Lower lobe of right lung (tissue), 2 donors: ENCODE measurements around the gene GINS3. TPM values are rescaled to one million over a fixed set of nuclear protein-coding genes. Genes with fewer than 3 reads are reported as not detected.
A peak's percentile ranks its signal among the peaks of the same experiment; 100 is the strongest.

Experiments used
- ATAC-seq, 2 donors: fragments of 200-7000 bp; cut with Tn5 transposase; one replicate each; pipeline ENCODE4 v1.9.1; 2020 to 2022; ENCODE audit warnings: mild to moderate bottlenecking in 2 of 2, moderate library complexity in 2 of 2
- DNase-seq: peaks from one replicate; pipeline ENCODE4 v3.0.0-alpha.2; 2020
- H3K27ac ChIP-seq: fragments of 200-600 bp; one replicate; pipeline ENCODE4 v1.8.0; 2022
- H3K27me3 ChIP-seq: fragments of 200-600 bp; one replicate; pipeline ENCODE4 v1.8.0; 2022; ENCODE audit warnings: low read depth
- H3K36me3 ChIP-seq: fragments of 200-600 bp; one replicate; pipeline ENCODE4 v1.8.0; 2022; ENCODE audit warnings: mild to moderate bottlenecking
- H3K4me1 ChIP-seq: fragments of 200-600 bp; one replicate; pipeline ENCODE4 v1.8.0; 2022
- H3K4me3 ChIP-seq: fragments of 200-600 bp; one replicate; pipeline ENCODE4 v1.8.0; 2022; ENCODE audit warnings: mild to moderate bottlenecking
- H3K9me3 ChIP-seq: fragments of 200-600 bp; one replicate; pipeline ENCODE4 v1.8.0; 2022
- intact Hi-C: fragments of 100-400 bp; cut with DNase I; formaldehyde crosslinking; loops from one replicate; pipeline ENCODE4 v1.11.0; 2022
- total RNA-seq: library from RNA; stranded (reverse); fragmentation: NEBNext Ultra II Directional; extraction: Animal tissue kit (Norgen Biotek cat#: 25700); gene quantifications from one replicate; pipeline ENCODE4 v1.2.1, GENCODE V29; 2021
- TF ChIP-seq, protein P1 (sequence below): fragments of 200-600 bp; IDR thresholded peaks from one replicate; pipeline ENCODE4 v1.8.0; 2022; ENCODE audit warnings: antibody characterized with exemption, mild to moderate bottlenecking
- donor health status: DM: no; HTN: yes; CAD: no; lungs with severe emphysema.

The GINS3 gene
- total RNA-seq, 1 donor from 2014 or later, result 2.5 TPM

DNA sequence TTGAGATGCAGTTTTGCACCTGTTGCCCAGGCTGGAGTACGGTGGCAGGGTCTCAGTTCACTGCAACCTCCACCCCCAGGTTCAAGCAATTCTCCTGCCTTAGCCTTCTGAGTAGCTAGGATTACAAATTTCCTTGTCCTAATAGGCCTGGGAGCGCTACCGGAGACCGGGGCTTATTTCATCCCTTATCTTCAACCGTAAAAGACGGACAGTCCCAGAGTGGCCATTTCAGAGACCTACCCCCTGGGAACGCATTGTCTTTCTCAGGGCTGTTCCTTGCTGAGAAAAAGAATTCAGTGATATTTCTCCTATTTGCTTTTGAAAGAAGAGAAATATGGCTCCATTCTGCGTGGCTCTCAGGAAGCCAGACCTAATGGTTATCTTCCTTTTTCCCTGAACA lies 39.6 kb upstream of the GINS3 start:
- Histone ChIP-seq H3K27me3 (no peaks in the 10 kb centered on the region), H3K36me3 (no peaks in the 10 kb centered on the region), H3K4me1 (no peaks in the 10 kb centered on the region), H3K4me3 (no peak overlapping the region), H3K9me3 (no peaks in the 10 kb centered on the region), H3K27ac (no peak overlapping the region)
- DNase-seq (no peak), ATAC-seq (no peak)
- intact Hi-C loops, result no loop called here
- TF ChIP-seq, protein P1, sequence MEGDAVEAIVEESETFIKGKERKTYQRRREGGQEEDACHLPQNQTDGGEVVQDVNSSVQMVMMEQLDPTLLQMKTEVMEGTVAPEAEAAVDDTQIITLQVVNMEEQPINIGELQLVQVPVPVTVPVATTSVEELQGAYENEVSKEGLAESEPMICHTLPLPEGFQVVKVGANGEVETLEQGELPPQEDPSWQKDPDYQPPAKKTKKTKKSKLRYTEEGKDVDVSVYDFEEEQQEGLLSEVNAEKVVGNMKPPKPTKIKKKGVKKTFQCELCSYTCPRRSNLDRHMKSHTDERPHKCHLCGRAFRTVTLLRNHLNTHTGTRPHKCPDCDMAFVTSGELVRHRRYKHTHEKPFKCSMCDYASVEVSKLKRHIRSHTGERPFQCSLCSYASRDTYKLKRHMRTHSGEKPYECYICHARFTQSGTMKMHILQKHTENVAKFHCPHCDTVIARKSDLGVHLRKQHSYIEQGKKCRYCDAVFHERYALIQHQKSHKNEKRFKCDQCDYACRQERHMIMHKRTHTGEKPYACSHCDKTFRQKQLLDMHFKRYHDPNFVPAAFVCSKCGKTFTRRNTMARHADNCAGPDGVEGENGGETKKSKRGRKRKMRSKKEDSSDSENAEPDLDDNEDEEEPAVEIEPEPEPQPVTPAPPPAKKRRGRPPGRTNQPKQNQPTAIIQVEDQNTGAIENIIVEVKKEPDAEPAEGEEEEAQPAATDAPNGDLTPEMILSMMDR, result no peak

DNA sequence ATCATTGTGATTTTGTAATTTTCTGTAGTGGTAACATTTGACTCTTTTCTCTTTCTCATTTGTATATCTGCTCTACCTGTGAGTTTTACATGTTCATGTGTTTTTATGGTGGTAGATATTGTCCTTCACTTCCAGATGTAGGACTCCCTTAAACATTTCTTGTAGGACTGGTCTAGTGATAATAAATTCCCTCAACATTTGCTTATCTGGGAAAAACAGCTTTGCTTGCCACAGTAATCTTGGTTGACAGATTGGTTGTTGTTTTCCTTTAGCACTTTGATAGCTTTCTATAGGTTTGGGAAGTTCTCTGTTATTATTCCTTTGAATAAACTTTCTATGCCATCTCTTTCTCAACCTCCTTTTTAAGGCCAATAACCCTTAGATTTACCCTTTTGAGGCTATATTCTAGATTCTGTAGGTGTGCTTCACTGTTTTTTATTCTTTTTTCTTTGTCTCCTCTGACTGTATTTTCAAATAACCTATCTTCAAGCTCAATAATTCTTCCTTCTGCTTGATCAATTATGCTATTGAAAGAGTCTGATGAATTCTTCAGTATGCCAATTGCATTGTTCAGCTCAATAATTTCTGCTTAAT lies 32.1 kb upstream of the GINS3 start:
- ATAC-seq (no peak), DNase-seq (no peak)
- intact Hi-C loops, result no loop called here
- H3K9me3 ChIP-seq, result peaks cover 6% of the 10 kb centered on the region
- H3K36me3 ChIP-seq, result no peaks in the 10 kb centered on the region
- H3K27me3 ChIP-seq, result peaks cover 3% of the 10 kb centered on the region
- no peak overlapping the region for H3K4me3 ChIP-seq
- no peaks in the 10 kb centered on the region for H3K4me1 ChIP-seq
- TF ChIP-seq, protein P1, result no peak
- no peak overlapping the region for H3K27ac ChIP-seq

DNA sequence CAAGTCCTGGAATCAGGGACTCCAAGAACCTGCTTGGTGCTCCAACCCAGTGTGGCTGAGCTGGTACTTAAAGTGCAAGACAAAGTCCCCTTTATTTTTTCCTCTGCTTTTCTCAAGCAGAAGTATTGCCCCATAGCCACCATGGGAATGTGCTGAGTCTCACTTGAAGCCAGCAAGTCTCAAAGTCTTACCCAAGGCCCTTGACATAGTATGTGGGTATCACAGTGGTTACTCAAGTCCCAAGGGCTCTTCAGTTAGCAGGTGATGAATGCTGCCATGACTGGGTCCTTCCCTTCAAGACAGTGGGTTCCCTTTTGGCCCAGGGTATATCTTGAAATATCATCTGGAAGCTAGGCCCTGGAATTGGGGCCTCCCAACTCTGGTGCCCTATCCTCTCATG lies 30.5 kb upstream of the GINS3 start:
- ATAC-seq (no peak), DNase-seq (no peak)
- H3K27ac ChIP-seq, result no peak overlapping the region
- no peak overlapping the region for H3K4me3 ChIP-seq
- no peaks in the 10 kb centered on the region for H3K36me3 ChIP-seq
- TF ChIP-seq, protein P1, result no peak
- H3K27me3 ChIP-seq, result peaks cover 3% of the 10 kb centered on the region
- H3K9me3 ChIP-seq, result peaks cover 6% of the 10 kb centered on the region
- no peaks in the 10 kb centered on the region for H3K4me1 ChIP-seq
- intact Hi-C loops, result no loop called here

DNA sequence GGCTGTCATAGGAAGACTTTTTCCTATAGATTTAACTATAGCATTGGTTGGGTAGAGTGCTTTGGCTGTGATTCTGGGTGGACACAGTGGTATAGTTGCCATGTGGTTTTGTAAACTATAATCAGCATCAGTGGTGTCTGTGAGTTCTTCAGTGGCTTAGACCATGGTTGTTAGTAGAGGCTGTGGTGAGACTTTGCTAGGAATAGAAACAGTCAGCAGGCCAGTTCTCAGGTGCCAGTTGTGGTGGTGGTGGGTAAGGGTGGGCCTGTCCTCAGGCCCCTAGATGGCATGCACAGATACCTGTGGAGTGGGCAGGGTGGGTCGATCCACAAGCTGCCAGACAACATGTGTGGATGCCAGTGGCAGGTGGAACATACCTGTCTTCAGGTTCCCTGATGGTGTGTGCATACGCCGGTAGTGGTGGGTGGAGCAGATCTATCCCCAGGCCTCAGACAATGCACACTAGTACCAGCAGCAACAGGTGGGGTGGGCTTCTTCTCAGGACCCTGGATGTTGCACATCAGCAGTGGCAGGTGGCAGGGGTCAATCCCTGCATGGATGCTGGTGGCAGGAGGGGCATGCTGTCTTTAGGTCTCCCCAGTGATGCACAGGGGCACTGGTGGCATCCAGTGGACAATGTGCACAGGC lies 28.4 kb upstream of the GINS3 start:
- Histone ChIP-seq H3K4me3 (no peak overlapping the region), H3K9me3 (peaks cover 6% of the 10 kb centered on the region), H3K27me3 (peaks cover 3% of the 10 kb centered on the region), H3K36me3 (no peaks in the 10 kb centered on the region), H3K27ac (no peak overlapping the region), H3K4me1 (no peaks in the 10 kb centered on the region)
- TF ChIP-seq, protein P1, result no peak
- DNase-seq, result no peak
- ATAC-seq, result peak in 1 of 2 donors; percentile 34
- intact Hi-C loops, result no loop called here

DNA sequence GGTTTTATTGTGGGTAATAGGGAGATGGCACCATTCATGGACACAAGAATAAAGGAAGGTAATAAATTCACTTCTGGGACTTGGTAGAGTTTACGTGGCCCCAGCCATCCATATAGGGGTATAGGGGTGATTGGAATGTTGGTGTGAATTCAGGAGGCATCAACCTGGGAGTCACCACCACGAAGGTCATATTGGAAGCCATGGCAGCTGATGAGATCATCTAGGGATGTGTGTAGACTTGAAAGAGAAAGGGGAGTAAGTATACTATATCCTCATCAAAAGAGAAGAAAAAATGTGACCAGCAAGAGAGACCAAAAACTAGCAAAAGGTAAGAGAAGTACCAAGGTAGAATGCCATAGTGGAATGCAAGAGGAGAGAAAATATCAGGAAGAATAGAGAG lies 26.6 kb upstream of the GINS3 start:
- TF ChIP-seq, protein P1, result no peak
- DNase-seq (no peak), ATAC-seq (no peak)
- Histone ChIP-seq H3K4me3 (no peak overlapping the region), H3K27me3 (peaks cover 3% of the 10 kb centered on the region), H3K9me3 (no peaks in the 10 kb centered on the region), H3K36me3 (no peaks in the 10 kb centered on the region), H3K4me1 (no peaks in the 10 kb centered on the region), H3K27ac (no peak overlapping the region)
- intact Hi-C loops, result no loop called here
